Activated CD4-positive, alpha-beta T cell treated with anti-CD3 and anti-CD28 coated beads, Interleukin-2, amount 50 U/mL, for 16 hours (primary cell): ENCODE measurements around the gene NMT2.

Experiments used
- DNase-seq: peaks from one replicate; pipeline ENCODE4 v3.0.0-alpha.2; 2020

Gene NMT2

GRCh38 chr10:15140698-15141097 is 27.8 kb downstream of the NMT2 start:
- no peak for DNase-seq

GRCh38 chr10:15137636-15138035 is 30.9 kb downstream of the NMT2 start:
- no peak for DNase-seq

GRCh38 chr10:15137036-15137359 is 31.5 kb downstream of the NMT2 start:
- no peak for DNase-seq

- DNase-seq, result no peak
Observed at GRCh38 chr10:15136129-15137035, 32.1 kb downstream of the NMT2 start.

GRCh38 chr10:15131330-15131729 is 37.2 kb downstream of the NMT2 start:
- no peak for DNase-seq

GRCh38 chr10:15124908-15125307 is 43.6 kb downstream of the NMT2 start:
- no peak for DNase-seq

GRCh38 chr10:15124190-15124589 is 44.3 kb downstream of the NMT2 start:
- DNase-seq, result no peak

GRCh38 chr10:15123749-15124184 is 44.7 kb downstream of the NMT2 start:
- peak; percentile 74 for DNase-seq

GRCh38 chr10:15122477-15123030 is 45.9 kb downstream of the NMT2 start:
- peak; percentile 43 for DNase-seq

GRCh38 chr10:15121707-15122106 is 46.8 kb downstream of the NMT2 start:
- no peak for DNase-seq

- DNase-seq, result no peak
Observed at GRCh38 chr10:15120523-15120922, 48.0 kb downstream of the NMT2 start.

GRCh38 chr10:15118615-15119014 is 49.9 kb downstream of the NMT2 start:
- DNase-seq, result no peak

- no peak for DNase-seq
Observed at GRCh38 chr10:15116225-15116624, 52.3 kb downstream of the NMT2 start.

- no peak for DNase-seq
Observed at GRCh38 chr10:15113766-15114165, 54.7 kb downstream of the NMT2 start.

- DNase-seq, result peak; percentile 16
Observed at GRCh38 chr10:15112657-15113056, 55.8 kb downstream of the NMT2 start.

GRCh38 chr10:15106352-15107013 is 62.0 kb downstream of the NMT2 start:
- DNase-seq, result peak; percentile 68

- no peak for DNase-seq
Observed at GRCh38 chr10:15103513-15103912, 65.0 kb downstream of the NMT2 start.

GRCh38 chr10:15099886-15100285 is 68.6 kb downstream of the NMT2 start:
- no peak for DNase-seq

- DNase-seq, result peak; percentile 98
Observed at GRCh38 chr10:15097011-15097812, 71.3 kb downstream of the NMT2 start, which contains the start of gene RPP38. Gene RPP38 (plus strand): TSS chr10:15097355. CDS start chr10:15103315, 5,960 bp downstream.

GRCh38 chr10:15096661-15097010 is 71.9 kb downstream of the NMT2 start:
- no peak for DNase-seq

- no peak for DNase-seq
Observed at GRCh38 chr10:15092855-15093408, 75.6 kb downstream of the NMT2 start.

- no peak for DNase-seq
Observed at GRCh38 chr10:15091418-15091817, 77.1 kb downstream of the NMT2 start.
